Heart left ventricle (tissue), 13 donors: ENCODE results near the gene BRD9.

Experiments used
- CTCF ChIP-seq, 12 donors: fragments of 200-600 bp; sonication (generic) in 4 of 12; IDR thresholded peaks; one replicate each; pipeline versions ENCODE4 v1.5.0 to v1.8.0; 2018 to 2022; ENCODE audit warnings: antibody characterized with exemption in 12 of 12, mild to moderate bottlenecking in 5 of 12
- POLR2A ChIP-seq, 2 donors: fragments of 450-650 bp; IDR thresholded peaks; one replicate each; pipeline ENCODE4 v1.6.1; 2017; ENCODE audit warnings: antibody characterized with exemption in 2 of 2, mild to moderate bottlenecking in 2 of 2, moderate library complexity in 2 of 2
- donor health status: ischemic (EF 13 %, LVEDD 7.1; RV severe dilation, severe dysfunction).
- donor health status: DM: no; HTN: yes; CAD: no.
- donor health status: DM: no; HTN: no; CAD: no.
- donor health status: ischemic (EF 25% LVEDD 6.9; RV normal size, moderate dysfunction).
- donor health status: ischemic (EF 25% LVEDD 5.7; RV mildly dilated, moderate dysfunction).
- donor health status: ischemic (EF 35%, LVEDD 5.7; RV mildly dilated, moderate dysfunction).
- donor health status: nonischemic (EF 11% LVEDD 7.7; RV severe dilation, severe dysfunction).
- donor health status: DM: yes; HTN: yes; CAD: no.
- donor health status: PGD.
- donor health status: ischemic (EF 29% LVEDD 5.4; RV normal size, mild dysfunction).
- donor health status: nonischemic (EF 23%, LVEDD 6.1; RV moderate dilation, normal function).

GRCh38 chr5:908172-908571 lies 15.6 kb upstream of the BRD9 start:
- TF ChIP-seq CTCF (IDR thresholded peaks at IDR 0.05): no peak
- TF ChIP-seq POLR2A (IDR thresholded peaks at IDR 0.05): no peak
